Measurements from ENCODE around the gene CRLF2. TPM values are rescaled to one million over a fixed set of nuclear protein-coding genes. Genes with fewer than 3 reads are reported as not detected.

Gene CRLF2
- total and polyA plus RNA-seq, 10 of the 15 experiments (the other 5 are each of a cell fraction or from before 2014, with no cell fraction given) = 2.7 to 7.2 (median 4.5) TPM

- H3K36me3 ChIP-seq (ENCODE audit: control insufficient read depth in 2 of 2, insufficient read depth in 2 of 2, low read length in 1 of 2) = no peaks in the 10 kb centered on the region
- H2AFZ ChIP-seq (ENCODE audit: control insufficient read depth, low read depth, low read length) = no peak overlapping the region
- DNase-seq (ENCODE audit: low read depth, low spot score) (no peak), FAIRE-seq (no peak), ATAC-seq (no peak)
- no peak overlapping the region for H3K9ac ChIP-seq (ENCODE audit: control insufficient read depth, insufficient read depth, low read length)
- no peaks in the 10 kb centered on the region for H3K9me3 ChIP-seq (replicated peaks; ENCODE audit: control insufficient read depth, insufficient read depth, low read length)
- H3K79me2 ChIP-seq (ENCODE audit: control insufficient read depth, insufficient read depth, low read length) = no peaks in the 10 kb centered on the region
- no peaks in the 10 kb centered on the region for H4K20me1 ChIP-seq (ENCODE audit: control insufficient read depth, insufficient read depth)
- no TSS peak for BruUV-seq (replicated peaks)
- H3K4me3 ChIP-seq = no peak overlapping the region
- H3K27me3 ChIP-seq (replicated peaks in 1 of 2; ENCODE audit: control insufficient read depth in 2 of 2, insufficient read depth in 2 of 2, low read length in 1 of 2) = no peaks in the 10 kb centered on the region
- ChIA-PET CTCF (no interaction called here), RAD21 (ENCODE audit: unreplicated experiment) (no interaction called here), POLR2A (no interaction called here), SMC1A (ENCODE audit: uncharacterized antibody, unreplicated experiment) (no interaction called here)
- in situ Hi-C loops (cut with MboI) = no loop called here
- no peak for TF ChIP-seq RELB (IDR thresholded peaks at IDR 0.05; ENCODE audit: low read depth)
- TF ChIP-seq POLR2A (IDR thresholded peaks at IDR 0.05; ENCODE audit: low read depth, low read length) = no peak
- TF ChIP-seq ZZZ3 (IDR thresholded peaks at IDR 0.05; ENCODE audit: control insufficient read depth, insufficient read length, low read depth) = no peak
- TF ChIP-seq PAX5 (IDR thresholded peaks at IDR 0.05; ENCODE audit: borderline replicate concordance, low read depth, low read length) = no peak
- no peak for TF ChIP-seq ZNF217 (IDR thresholded peaks at IDR 0.05)
- no peak for TF ChIP-seq E2F4 (IDR thresholded peaks at IDR 0.05; ENCODE audit: low read depth, low read length)
- no peak for TF ChIP-seq ATF2 (IDR thresholded peaks at IDR 0.05; ENCODE audit: low read length)
- TF ChIP-seq POLR2AphosphoS2 (IDR thresholded peaks at IDR 0.05; ENCODE audit: low read depth, low read length) = no peak
- no peak for TF ChIP-seq SREBF2 (IDR thresholded peaks at IDR 0.05; ENCODE audit: low read length)
- no peak for TF ChIP-seq ZNF207 (IDR thresholded peaks at IDR 0.05; ENCODE audit: borderline replicate concordance)
- no peak for TF ChIP-seq ZNF622 (IDR thresholded peaks at IDR 0.05)
- TF ChIP-seq CHD2 (IDR thresholded peaks at IDR 0.05; ENCODE audit: borderline replicate concordance, low read depth, low read length) = no peak
- TF ChIP-seq ETV6 (conservative IDR thresholded peaks at IDR 0.05 in 1 of 2, IDR thresholded peaks at IDR 0.05 in 1 of 2; ENCODE audit: borderline replicate concordance in 1 of 2, low read depth in 1 of 2) = no peak
- no peak for TF ChIP-seq HDAC2 (IDR thresholded peaks at IDR 0.05)
- TF ChIP-seq SKIL (IDR thresholded peaks at IDR 0.05; ENCODE audit: low read depth, poor library complexity, severe bottlenecking) = no peak
- no peak for TF ChIP-seq MEF2A (IDR thresholded peaks at IDR 0.05; ENCODE audit: insufficient read depth, low read depth, low read length)
- TF ChIP-seq ZNF384 (IDR thresholded peaks at IDR 0.05; ENCODE audit: borderline replicate concordance, low read depth, low read length) = no peak
- H3K4me2 ChIP-seq (ENCODE audit: control insufficient read depth, insufficient read depth) = no peak overlapping the region
- no peak overlapping the region for H3K27ac ChIP-seq (ENCODE audit: control insufficient read depth, insufficient read depth)
- 65% methylated on average over 11 of the region's 11 CpGs for whole genome bisulfite sequencing (ENCODE audit: insufficient coverage, insufficient replicate concordance, low lambda C conversion rate, missing lambda C conversion rate)
- intact Hi-C loops (cut with micrococcal nuclease; ENCODE audit: unreplicated experiment) = loop anchor here (5.0 kb wide), 1 partner anchor 37 kb away; no protein-coding TSS in a partner anchor
- no peaks in the 10 kb centered on the region for H3K4me1 ChIP-seq (ENCODE audit: control insufficient read depth, insufficient read depth, low read length)
These were observed 42.2 kb downstream of the CRLF2 start for GRCh38 chrX:1170243-1170642.

All from GM12878 (cell line).